CD4-positive, alpha-beta T cell treated with Interleukin-6 at 100 ng/mL for 8 hours (primary cell): ENCODE data around the gene POLD2.
"Not testable (repeated sequence)": the region's sequence is repeated elsewhere in the genome, so short reads cannot be mapped to it uniquely, and the experiment has no call there.

ENCODE experiments used
- DNase-seq: peaks from one replicate; pipeline ENCODE4 v3.0.0-alpha.2; 2020; ENCODE audit warnings: mixed read lengths, low spot score

The POLD2 gene

GRCh38 chr7:44138698-44139097, 15.3 kb upstream of the POLD2 start:
- no peak for DNase-seq

GRCh38 chr7:44136731-44137130, 13.4 kb upstream of the POLD2 start:
- no peak for DNase-seq

GRCh38 chr7:44134943-44135628, 11.7 kb upstream of the POLD2 start:
- DNase-seq, result no peak

- no peak for DNase-seq
Observed at GRCh38 chr7:44133295-44133694, 9.9 kb upstream of the POLD2 start.

- DNase-seq, result no peak
Observed at GRCh38 chr7:44132039-44132438, 8.7 kb upstream of the POLD2 start.

- no peak for DNase-seq
Observed at GRCh38 chr7:44131173-44132029, 8.1 kb upstream of the POLD2 start.

GRCh38 chr7:44128721-44129582, 5.6 kb upstream of the POLD2 start:
- DNase-seq, result no peak

- no peak for DNase-seq
Observed at GRCh38 chr7:44127161-44127560, 3.8 kb upstream of the POLD2 start.

- DNase-seq, result not testable (repeated sequence)
Observed at GRCh38 chr7:44126574-44126973, 3.2 kb upstream of the POLD2 start.

- DNase-seq, result no peak
Observed at GRCh38 chr7:44124822-44125202, 1.5 kb upstream of the POLD2 start.

GRCh38 chr7:44122529-44122928, 819 bp downstream of the POLD2 start:
- DNase-seq, result no peak

- DNase-seq, result no peak
Observed at GRCh38 chr7:44121761-44122420, 1.5 kb downstream of the POLD2 start.

GRCh38 chr7:44120395-44120794, 3.0 kb downstream of the POLD2 start:
- no peak for DNase-seq

GRCh38 chr7:44119829-44120380, 3.4 kb downstream of the POLD2 start:
- DNase-seq, result no peak

GRCh38 chr7:44117801-44118429, 5.4 kb downstream of the POLD2 start:
- no peak for DNase-seq

GRCh38 chr7:44116789-44117666, 6.3 kb downstream of the POLD2 start:
- DNase-seq, result no peak

- no peak for DNase-seq
Observed at GRCh38 chr7:44116087-44116788, 7.1 kb downstream of the POLD2 start.

- DNase-seq, result no peak
Observed at GRCh38 chr7:44114586-44115310, 8.6 kb downstream of the POLD2 start.
